ENCODE measurements around the gene HNRNPAB. TPM values are rescaled to one million over a fixed set of nuclear protein-coding genes. Genes with fewer than 3 reads are reported as not detected.

The HNRNPAB gene
- total RNA-seq, 1 donor from 2014 or later = 102 TPM

GRCh38 chr5:178180141-178180863, 24.0 kb upstream of the HNRNPAB start:
- H3K36me3 ChIP-seq = no peaks in the 10 kb centered on the region
- no peaks in the 10 kb centered on the region for H3K4me1 ChIP-seq
- H3K4me3 ChIP-seq = no peak overlapping the region
- no peak for ATAC-seq
- no peaks in the 10 kb centered on the region for H3K27me3 ChIP-seq (ENCODE audit: low read depth)
- intact Hi-C loops (cut with DNase I) = no loop called here
- no peak for DNase-seq
- no peak for TF ChIP-seq CTCF (IDR thresholded peaks at IDR 0.05)
- no peaks in the 10 kb centered on the region for H3K9me3 ChIP-seq
- no peak overlapping the region for H3K27ac ChIP-seq

DNA sequence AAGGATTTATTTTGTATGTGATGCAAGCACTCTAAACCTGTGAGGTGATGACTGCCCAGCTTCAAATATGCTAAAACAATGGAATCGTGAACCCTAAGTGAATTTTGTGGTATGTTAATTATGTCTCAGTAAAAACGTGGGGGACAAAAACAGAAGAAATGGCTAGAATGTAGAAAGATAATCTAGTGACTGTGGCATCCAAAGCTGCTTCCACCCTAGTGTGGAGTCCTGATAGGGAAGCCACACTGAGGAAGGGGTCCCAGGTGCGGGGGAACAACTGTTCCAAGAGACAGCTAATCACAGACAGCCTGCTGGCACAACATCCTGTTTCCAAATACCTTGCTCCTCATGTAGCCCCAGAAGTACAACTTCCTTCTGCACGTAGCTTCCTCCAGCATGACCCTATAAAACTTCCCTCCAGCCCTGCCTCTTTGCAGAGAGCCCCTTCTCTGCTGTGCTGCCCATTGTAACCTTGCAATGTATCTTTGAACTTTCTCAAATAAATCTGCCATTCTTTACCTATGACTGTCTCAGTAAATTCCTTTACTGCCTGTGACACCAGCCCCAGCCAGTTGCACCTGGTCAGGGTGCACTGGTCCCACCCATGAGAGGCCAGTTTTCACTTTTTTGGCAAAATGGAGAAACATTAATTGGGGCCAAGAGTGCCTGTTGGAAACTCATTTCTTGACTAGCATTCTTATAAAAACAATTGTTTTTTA, 22.0 kb upstream of the HNRNPAB start:
- no peak for TF ChIP-seq CTCF (IDR thresholded peaks at IDR 0.05)
- H3K36me3 ChIP-seq = no peaks in the 10 kb centered on the region
- intact Hi-C loops (cut with DNase I) = no loop called here

GRCh38 chr5:178186427-178186826, 17.9 kb upstream of the HNRNPAB start:
- no peak overlapping the region for H3K4me3 ChIP-seq
- TF ChIP-seq CTCF (IDR thresholded peaks at IDR 0.05) = no peak
- H3K27me3 ChIP-seq (ENCODE audit: low read depth) = no peaks in the 10 kb centered on the region
- H3K9me3 ChIP-seq = no peaks in the 10 kb centered on the region
- DNase-seq (no peak), ATAC-seq (no peak)
- H3K4me1 ChIP-seq = no peaks in the 10 kb centered on the region
- intact Hi-C loops (cut with DNase I) = no loop called here
- no peaks in the 10 kb centered on the region for H3K36me3 ChIP-seq
- no peak overlapping the region for H3K27ac ChIP-seq

More for the DNA sequence above, 22.0 kb upstream of the HNRNPAB start:
- ATAC-seq = no peak
- H3K27me3 ChIP-seq (ENCODE audit: low read depth) = no peaks in the 10 kb centered on the region
- DNase-seq = no peak
- no peaks in the 10 kb centered on the region for H3K9me3 ChIP-seq
- no peaks in the 10 kb centered on the region for H3K4me1 ChIP-seq
- H3K4me3 ChIP-seq = no peak overlapping the region
- H3K27ac ChIP-seq = no peak overlapping the region

GRCh38 chr5:178187014-178187413, 17.3 kb upstream of the HNRNPAB start, which contains the start of gene GMCL2:
GMCL2 (minus strand) TSS chr5:178187371; CDS start chr5:178187299, 72 bp downstream.
- Histone ChIP-seq H3K27ac (no peak within 1 kb of the TSS), H3K27me3 (ENCODE audit: low read depth) (no peaks in the 10 kb centered on the region), H3K4me1 (no peaks in the 10 kb centered on the region), H3K9me3 (no peaks in the 10 kb centered on the region), H3K4me3 (no peak within 1 kb of the TSS), H3K36me3 (no peaks in the 10 kb centered on the region)
- intact Hi-C loops (cut with DNase I) = no loop called here
- ATAC-seq (no peak), DNase-seq (no peak)
- no peak for TF ChIP-seq CTCF (IDR thresholded peaks at IDR 0.05)

GRCh38 chr5:178189433-178189832, 14.9 kb upstream of the HNRNPAB start:
- Histone ChIP-seq H3K27me3 (ENCODE audit: low read depth) (peaks cover 5% of the 10 kb centered on the region), H3K36me3 (no peaks in the 10 kb centered on the region), H3K9me3 (no peaks in the 10 kb centered on the region), H3K4me1 (no peaks in the 10 kb centered on the region), H3K27ac (no peak overlapping the region), H3K4me3 (no peak overlapping the region)
- ATAC-seq = no peak
- no peak for TF ChIP-seq CTCF (IDR thresholded peaks at IDR 0.05)
- no peak for DNase-seq
- intact Hi-C loops (cut with DNase I) = no loop called here

All from lower lobe of right lung (tissue), 2 donors.